CD14-positive monocyte (primary cell): Measurements from ENCODE around the gene AQP9. TPM values are rescaled to one million over a fixed set of nuclear protein-coding genes. Genes with fewer than 3 reads are reported as not detected.
"Not testable (repeated sequence)": the region's sequence is repeated elsewhere in the genome, so short reads cannot be mapped to it uniquely, and the experiment has no call there.

Source experiments
- DNase-seq, 3 donors: peaks; one replicate each; pipeline ENCODE4 v3.0.0-alpha.2; 2011 to 2022
- H2AFZ ChIP-seq: 2 replicates; pipeline ENCODE4 v1.6.0; 2012; ENCODE audit warnings: mild to moderate bottlenecking, low read depth, low read length, inconsistent platforms; ENCODE audit not compliant: insufficient read depth, poor library complexity, severe bottlenecking
- H3K27ac ChIP-seq, 2 donors: 1 replicate in 1 of 2; 2 replicates in 1 of 2; pipeline ENCODE4 v1.5.1; 2012 to 2013; ENCODE audit warnings: low read length in 2 of 2, control low read depth in 1 of 2, inconsistent platforms in 1 of 2, low read depth in 1 of 2, mild to moderate bottlenecking in 1 of 2
- H3K27me3 ChIP-seq, 2 donors: one replicate each; pipeline versions ENCODE4 v1.6.0 to v1.6.1; 2011 to 2013; ENCODE audit warnings: low read length in 2 of 2; ENCODE audit not compliant: control insufficient read depth in 2 of 2, insufficient read depth in 2 of 2
- H3K36me3 ChIP-seq, 2 donors: replicated peaks in 1 of 2; 1 replicate in 1 of 2; 2 replicates in 1 of 2; pipeline versions ENCODE4 v1.5.1 to v1.6.1; 2012 to 2013; ENCODE audit warnings: low read length in 2 of 2, control low read depth in 1 of 2, inconsistent platforms in 1 of 2, mild to moderate bottlenecking in 1 of 2; ENCODE audit not compliant: insufficient read depth in 2 of 2, control insufficient read depth in 1 of 2
- H3K4me1 ChIP-seq, 2 donors: 1 replicate in 1 of 2; 2 replicates in 1 of 2; pipeline versions ENCODE4 v1.5.1 to v1.6.1; 2012 to 2013; ENCODE audit warnings: low read length in 2 of 2, control low read depth in 1 of 2, inconsistent platforms in 1 of 2, mild to moderate bottlenecking in 1 of 2, moderate library complexity in 1 of 2; ENCODE audit not compliant: insufficient read depth in 2 of 2, control insufficient read depth in 1 of 2
- H3K4me2 ChIP-seq: replicated peaks from 2 replicates; pipeline ENCODE3; 2012; ENCODE audit warnings: low read length, moderate library complexity, mild to moderate bottlenecking; ENCODE audit not compliant: poor library complexity, severe bottlenecking; ENCODE audit errors: extremely low read depth
- H3K4me3 ChIP-seq, 3 experiments: fragments of 200-600 bp in 1 of 3; sonication (generic) in 1 of 3; replicated peaks in 1 of 3; 1 replicate in 2 of 3; 2 replicates in 1 of 3; pipeline ENCODE4 v1.5.1; 2011 to 2013; ENCODE audit warnings: low read length in 3 of 3, mild to moderate bottlenecking in 3 of 3, control low read depth in 2 of 3, low read depth in 2 of 3, inconsistent platforms in 1 of 3, moderate library complexity in 1 of 3
- H3K79me2 ChIP-seq: 2 replicates; pipeline ENCODE4 v1.6.0; 2012; ENCODE audit warnings: mild to moderate bottlenecking, control low read depth, inconsistent platforms, low read length, moderate library complexity; ENCODE audit not compliant: insufficient read depth
- H3K9ac ChIP-seq: 2 replicates; pipeline ENCODE4 v1.6.0; 2017; ENCODE audit warnings: low read length, mild to moderate bottlenecking; ENCODE audit not compliant: insufficient read depth, poor library complexity, severe bottlenecking
- H3K9me3 ChIP-seq, 2 donors: replicated peaks in 1 of 2; 1 replicate in 1 of 2; 2 replicates in 1 of 2; pipeline versions ENCODE4 v1.5.1 to v1.6.1; 2012 to 2013; ENCODE audit warnings: low read length in 2 of 2, control low read depth in 1 of 2; ENCODE audit not compliant: control insufficient read depth in 1 of 2, insufficient read depth in 1 of 2
- H4K20me1 ChIP-seq: 2 replicates; pipeline ENCODE4 v1.6.0; 2012; ENCODE audit warnings: mild to moderate bottlenecking, low read length, control low read depth, moderate library complexity; ENCODE audit not compliant: insufficient read depth
- H3K27ac Mint-ChIP-seq, 7 donors: one replicate each; pipeline ENCODE4 v1.8.0; 2020; ENCODE audit warnings: mild to moderate bottlenecking in 7 of 7, mixed read lengths in 7 of 7, moderate library complexity in 6 of 7, inconsistent platforms in 2 of 7
- H3K27me3 Mint-ChIP-seq, 3 donors: one replicate each; pipeline ENCODE4 v1.8.0; 2021 to 2022; ENCODE audit warnings: low read depth in 3 of 3, mild to moderate bottlenecking in 3 of 3, mixed read lengths in 3 of 3, moderate library complexity in 3 of 3, inconsistent platforms in 1 of 3
- H3K36me3 Mint-ChIP-seq, 2 donors: one replicate each; pipeline ENCODE4 v1.8.0; 2020; ENCODE audit warnings: mixed read lengths in 2 of 2, inconsistent platforms in 1 of 2, mild to moderate bottlenecking in 1 of 2
- H3K4me1 Mint-ChIP-seq: one replicate; pipeline ENCODE4 v1.8.0; 2020; ENCODE audit warnings: mild to moderate bottlenecking, mixed read lengths
- H3K4me3 Mint-ChIP-seq, 2 donors: one replicate each; pipeline ENCODE4 v1.8.0; 2020; ENCODE audit warnings: mild to moderate bottlenecking in 2 of 2, mixed read lengths in 2 of 2, moderate library complexity in 1 of 2
- H3K9me3 Mint-ChIP-seq, 7 donors: one replicate each; pipeline ENCODE4 v1.8.0; 2020 to 2022; ENCODE audit warnings: mixed read lengths in 7 of 7, mild to moderate bottlenecking in 6 of 7, moderate library complexity in 6 of 7, inconsistent platforms in 2 of 7
- WGBS: methylation state at CpG from one replicate; pipeline ENCODE4 v1.1.5; 2013; ENCODE audit warnings: missing lambda C conversion rate; ENCODE audit not compliant: insufficient coverage; 5-methylcytosine and 5-hydroxymethylcytosine counted together
- intact Hi-C, 2 donors: fragments of 100-400 bp; cut with micrococcal nuclease; formaldehyde crosslinking; loops; one replicate each; pipeline versions ENCODE4 v1.15.0 to v1.15.1; 2023
- polyA plus RNA-seq, 3 donors: library from polyadenylated mRNA; depleted of rRNA in 1 of 3; unstranded in 2 of 3; stranded (reverse) in 1 of 3; fragments of 300-500 nt in 2 of 3; fragments of >200 nt in 1 of 3; fragmentation: Illumina TruSeq in 2 of 3; gene quantifications; 1 replicate in 2 of 3; 2 replicates in 1 of 3; pipeline ENCODE4 v1.2.3, GENCODE V29; 2012 to 2021
- TF ChIP-seq, protein P1 (sequence below): fragments of 200-600 bp; IDR thresholded peaks from one replicate; pipeline ENCODE4 v1.8.0; 2022; ENCODE audit warnings: antibody characterized with exemption, mild to moderate bottlenecking

Gene AQP9
- polyA plus RNA-seq, 3 donors, result 35.6 to 141 (median 112) TPM

DNA sequence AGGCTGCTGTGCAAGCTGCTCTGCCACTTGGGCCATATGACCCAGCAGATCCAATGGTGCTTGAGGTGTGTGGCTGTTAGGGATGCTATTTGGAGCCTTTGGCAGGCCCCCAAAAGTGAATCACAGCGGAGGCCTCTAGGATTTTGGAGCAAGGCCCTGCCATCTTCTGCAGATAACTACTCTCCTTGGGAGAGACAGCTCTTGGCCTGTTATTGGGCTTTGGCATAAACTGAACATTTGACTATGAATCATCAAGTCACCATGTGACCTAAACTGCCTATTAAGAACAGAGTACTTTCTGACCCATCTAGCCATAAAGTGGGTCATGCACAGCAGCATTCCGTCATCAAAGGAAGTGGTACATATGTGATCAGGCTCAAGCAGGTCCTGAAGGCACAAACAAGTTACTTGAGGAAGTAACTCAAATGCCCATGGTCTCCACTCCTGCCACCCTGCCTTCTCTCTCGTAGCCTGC is 70.9 kb downstream of the AQP9 start:
- H3K9ac ChIP-seq, H3K4me1 ChIP-seq, H3K9me3 Mint-ChIP-seq, H3K36me3 Mint-ChIP-seq, H3K27me3 Mint-ChIP-seq, H3K4me3 ChIP-seq, H3K4me2 ChIP-seq, H3K4me3 Mint-ChIP-seq, H3K36me3 ChIP-seq, H4K20me1 ChIP-seq, H2AFZ ChIP-seq, intact Hi-C loops, H3K27me3 ChIP-seq, H3K9me3 ChIP-seq, H3K79me2 ChIP-seq: not testable (repeated sequence)
- H3K27ac Mint-ChIP-seq, result peak overlapping the region in 4 of 7 donors; percentile 18 to 89 (median 59)
- H3K4me1 Mint-ChIP-seq, result peaks cover 17% of the 10 kb centered on the region
- H3K27ac ChIP-seq, result peak overlapping the region; percentile 17 to 41
- DNase-seq, result peak; percentile 67 to 90 (median 69)
- 64% methylated on average over 2 of the region's 3 CpGs for WGBS

DNA sequence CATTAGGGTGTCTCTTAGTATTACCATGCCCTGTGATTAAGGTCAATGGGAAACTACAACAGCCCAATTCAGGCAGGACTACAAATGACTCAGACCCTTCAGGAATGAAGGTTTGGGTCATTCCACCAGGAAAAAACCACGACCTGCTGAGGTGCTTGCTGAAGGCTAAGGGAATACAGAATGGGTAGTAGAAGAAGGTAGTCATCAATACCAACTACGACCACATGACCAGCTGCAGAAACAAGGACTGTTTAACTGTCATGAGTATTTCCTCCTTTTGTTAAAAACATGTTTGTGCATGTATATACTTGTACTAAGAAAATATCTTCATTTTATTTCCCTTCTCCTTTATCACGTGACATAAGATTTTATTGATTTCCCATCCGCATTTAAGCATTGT is 71.8 kb downstream of the AQP9 start:
- H3K79me2 ChIP-seq, H3K27ac ChIP-seq, H3K4me3 Mint-ChIP-seq, H3K9ac ChIP-seq, H3K9me3 Mint-ChIP-seq, H2AFZ ChIP-seq, H4K20me1 ChIP-seq, H3K4me1 ChIP-seq, H3K4me3 ChIP-seq, H3K27me3 Mint-ChIP-seq, DNase-seq, H3K9me3 ChIP-seq, H3K36me3 ChIP-seq, H3K27me3 ChIP-seq, H3K4me2 ChIP-seq, H3K36me3 Mint-ChIP-seq: not testable (repeated sequence)
- intact Hi-C loops, result loop anchor here in 1 of 2 donors (10.0 kb wide), 1 partner anchor 55 kb away; no protein-coding TSS in a partner anchor
- Mint-ChIP-seq H3K27ac (peak overlapping the region in 2 of 7 donors; percentile 61 to 89), H3K4me1 (peaks cover 24% of the 10 kb centered on the region)
- no CpG with 5 or more reads among the region's 4 CpGs for WGBS

DNA sequence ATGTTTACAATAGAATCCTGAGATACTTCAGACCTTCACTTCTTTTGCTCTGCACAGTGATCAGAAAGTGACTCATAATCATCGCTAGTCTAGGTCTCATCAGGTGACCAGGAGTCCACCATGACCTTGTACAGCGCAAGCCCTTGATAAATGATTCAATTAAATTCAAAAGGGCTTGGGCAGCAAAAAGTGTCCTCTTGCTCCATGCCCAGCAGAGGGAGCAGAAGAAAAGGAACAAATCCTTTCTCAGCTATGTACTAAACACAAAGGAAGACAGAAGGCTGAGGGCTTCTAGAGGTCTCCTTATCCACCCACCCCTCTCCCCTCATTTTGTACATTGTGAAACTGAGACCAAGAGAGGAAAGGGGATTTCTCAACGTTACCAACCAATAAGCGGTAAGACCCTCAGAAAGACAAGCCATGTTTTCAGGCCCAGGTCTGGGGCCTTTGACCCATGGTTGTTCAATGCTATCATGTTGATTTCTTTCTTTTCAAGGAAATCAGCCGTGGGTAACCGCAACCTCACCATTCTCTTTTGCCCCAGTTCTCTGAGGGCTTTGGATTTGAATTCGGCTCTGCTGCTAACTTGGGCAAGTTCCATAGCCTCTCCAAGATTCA is 74.8 kb downstream of the AQP9 start:
- H3K79me2 ChIP-seq, result no peaks in the 10 kb centered on the region
- peaks cover 0 to 3% of the 10 kb centered on the region in 2 donors for H3K4me1 ChIP-seq
- WGBS, result 100% methylated on average over 2 of the region's 7 CpGs
- Mint-ChIP-seq H3K27ac (no peak overlapping the region), H3K27me3 (peaks cover 1 to 6% (median 1%) of the 10 kb centered on the region in 3 donors), H3K9me3 (no peaks in the 10 kb centered on the region), H3K4me3 (no peak overlapping the region), H3K36me3 (no peaks in the 10 kb centered on the region), H3K4me1 (peaks cover 25% of the 10 kb centered on the region)
- H3K27me3 ChIP-seq, result no peaks in the 10 kb centered on the region
- H3K9ac ChIP-seq, result no peak overlapping the region
- no peaks in the 10 kb centered on the region for H4K20me1 ChIP-seq
- H3K9me3 ChIP-seq, result no peaks in the 10 kb centered on the region
- no peak overlapping the region for H2AFZ ChIP-seq
- peak in 2 of 3 donors; percentile 12 to 25 for DNase-seq
- H3K4me2 ChIP-seq, result no peak overlapping the region
- no peak overlapping the region for H3K4me3 ChIP-seq
- TF ChIP-seq, protein P1, sequence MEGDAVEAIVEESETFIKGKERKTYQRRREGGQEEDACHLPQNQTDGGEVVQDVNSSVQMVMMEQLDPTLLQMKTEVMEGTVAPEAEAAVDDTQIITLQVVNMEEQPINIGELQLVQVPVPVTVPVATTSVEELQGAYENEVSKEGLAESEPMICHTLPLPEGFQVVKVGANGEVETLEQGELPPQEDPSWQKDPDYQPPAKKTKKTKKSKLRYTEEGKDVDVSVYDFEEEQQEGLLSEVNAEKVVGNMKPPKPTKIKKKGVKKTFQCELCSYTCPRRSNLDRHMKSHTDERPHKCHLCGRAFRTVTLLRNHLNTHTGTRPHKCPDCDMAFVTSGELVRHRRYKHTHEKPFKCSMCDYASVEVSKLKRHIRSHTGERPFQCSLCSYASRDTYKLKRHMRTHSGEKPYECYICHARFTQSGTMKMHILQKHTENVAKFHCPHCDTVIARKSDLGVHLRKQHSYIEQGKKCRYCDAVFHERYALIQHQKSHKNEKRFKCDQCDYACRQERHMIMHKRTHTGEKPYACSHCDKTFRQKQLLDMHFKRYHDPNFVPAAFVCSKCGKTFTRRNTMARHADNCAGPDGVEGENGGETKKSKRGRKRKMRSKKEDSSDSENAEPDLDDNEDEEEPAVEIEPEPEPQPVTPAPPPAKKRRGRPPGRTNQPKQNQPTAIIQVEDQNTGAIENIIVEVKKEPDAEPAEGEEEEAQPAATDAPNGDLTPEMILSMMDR, result peak; percentile 59
- H3K36me3 ChIP-seq, result no peaks in the 10 kb centered on the region
- intact Hi-C loops, result loop anchor here in 1 of 2 donors (10.0 kb wide), 1 partner anchor 58 kb away; no protein-coding TSS in a partner anchor
- no peak overlapping the region for H3K27ac ChIP-seq
